Sigmoid colon (tissue), 4 donors: ENCODE measurements around the gene YAP1.

Source experiments
- CTCF ChIP-seq, 4 experiments: fragments of 450-650 bp in 3 of 4; fragments of 200-600 bp in 1 of 4; IDR thresholded peaks; one replicate each; pipeline ENCODE4 v1.5.1; 2016 to 2019; ENCODE audit warnings: antibody characterized with exemption in 4 of 4, mild to moderate bottlenecking in 3 of 4, moderate library complexity in 2 of 4
- EP300 ChIP-seq, 4 donors: sonication (generic); formaldehyde crosslinking; IDR thresholded peaks; one replicate each; pipeline ENCODE4 v1.6.1; 2017; ENCODE audit warnings: antibody characterized with exemption in 4 of 4

- no peak for TF ChIP-seq CTCF (IDR thresholded peaks at IDR 0.05)
- no peak for TF ChIP-seq EP300 (IDR thresholded peaks at IDR 0.05)
These were observed 5.3 kb downstream of the YAP1 start for GRCh38 chr11:102115557-102115956.
